Measurements from ENCODE around the gene TBC1D22A. TPM values are rescaled to one million over a fixed set of nuclear protein-coding genes. Genes with fewer than 3 reads are reported as not detected.

Gene TBC1D22A
- total RNA-seq, 6 experiments from 2014 or later: 20.4 to 24.1 (median 22.2) TPM

GRCh38 chr22:46776876-46777608, 14.6 kb downstream of the TBC1D22A start:
- TF ChIP-seq, protein P1, sequence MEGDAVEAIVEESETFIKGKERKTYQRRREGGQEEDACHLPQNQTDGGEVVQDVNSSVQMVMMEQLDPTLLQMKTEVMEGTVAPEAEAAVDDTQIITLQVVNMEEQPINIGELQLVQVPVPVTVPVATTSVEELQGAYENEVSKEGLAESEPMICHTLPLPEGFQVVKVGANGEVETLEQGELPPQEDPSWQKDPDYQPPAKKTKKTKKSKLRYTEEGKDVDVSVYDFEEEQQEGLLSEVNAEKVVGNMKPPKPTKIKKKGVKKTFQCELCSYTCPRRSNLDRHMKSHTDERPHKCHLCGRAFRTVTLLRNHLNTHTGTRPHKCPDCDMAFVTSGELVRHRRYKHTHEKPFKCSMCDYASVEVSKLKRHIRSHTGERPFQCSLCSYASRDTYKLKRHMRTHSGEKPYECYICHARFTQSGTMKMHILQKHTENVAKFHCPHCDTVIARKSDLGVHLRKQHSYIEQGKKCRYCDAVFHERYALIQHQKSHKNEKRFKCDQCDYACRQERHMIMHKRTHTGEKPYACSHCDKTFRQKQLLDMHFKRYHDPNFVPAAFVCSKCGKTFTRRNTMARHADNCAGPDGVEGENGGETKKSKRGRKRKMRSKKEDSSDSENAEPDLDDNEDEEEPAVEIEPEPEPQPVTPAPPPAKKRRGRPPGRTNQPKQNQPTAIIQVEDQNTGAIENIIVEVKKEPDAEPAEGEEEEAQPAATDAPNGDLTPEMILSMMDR (IDR thresholded peaks at IDR 0.05): no peak
- Mint-ChIP-seq H3K9me3 (no peaks in the 10 kb centered on the region), H3K4me1 (ENCODE audit: low read depth) (peaks cover 21% of the 10 kb centered on the region), H3K27ac (0 out of 2 replicates have a peak overlapping the region, but pooled peaks have one; percentile 0), H3K36me3 (ENCODE audit: low read depth) (no peaks in the 10 kb centered on the region), H3K27me3 (ENCODE audit: insufficient read depth) (peaks cover 2% of the 10 kb centered on the region; the same call in 1 of the 2 replicates), H3K4me3 (no peak overlapping the region)
- no peak for DNase-seq

- H3K27me3 Mint-ChIP-seq (ENCODE audit: insufficient read depth): peaks cover 2% of the 10 kb centered on the region; the same call in 1 of the 2 replicates
These were observed 15.1 kb downstream of the TBC1D22A start for GRCh38 chr22:46777609-46777970.

DNA sequence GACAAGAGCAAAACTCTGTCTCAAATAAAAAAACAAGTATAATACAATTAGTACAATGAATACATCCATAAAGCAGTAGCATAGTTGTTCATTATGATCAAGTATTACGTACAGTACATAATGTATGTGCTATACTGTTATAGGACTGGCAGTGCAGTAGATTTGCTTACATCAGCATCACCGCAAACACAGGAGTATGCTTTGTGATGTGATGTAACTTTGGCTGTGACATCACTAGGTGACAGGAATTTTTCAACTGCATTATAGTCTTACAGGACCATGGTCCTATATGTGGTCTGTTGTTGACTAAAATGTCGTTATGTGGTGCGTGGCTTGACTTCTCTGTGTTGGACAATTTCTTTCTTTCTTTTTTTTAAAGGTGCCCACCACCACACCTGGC, 16.6 kb downstream of the TBC1D22A start:
- TF ChIP-seq, protein P1 (IDR thresholded peaks at IDR 0.05): no peak
- Mint-ChIP-seq H3K9me3 (no peaks in the 10 kb centered on the region), H3K27me3 (ENCODE audit: insufficient read depth) (peaks cover 2% of the 10 kb centered on the region; the same call in 1 of the 2 replicates), H3K36me3 (ENCODE audit: low read depth) (no peaks in the 10 kb centered on the region), H3K27ac (no peak overlapping the region), H3K4me3 (no peak overlapping the region), H3K4me1 (ENCODE audit: low read depth) (peaks cover 16% of the 10 kb centered on the region)
- DNase-seq: no peak

More at GRCh38 chr22:46777609-46777970, 15.1 kb downstream of the TBC1D22A start:
- DNase-seq: no peak
- Mint-ChIP-seq H3K4me1 (ENCODE audit: low read depth) (peaks cover 21% of the 10 kb centered on the region), H3K27ac (no peak overlapping the region), H3K4me3 (no peak overlapping the region), H3K36me3 (ENCODE audit: low read depth) (no peaks in the 10 kb centered on the region), H3K9me3 (no peaks in the 10 kb centered on the region)
- TF ChIP-seq, protein P1 (IDR thresholded peaks at IDR 0.05): no peak

- TF ChIP-seq, protein P1 (IDR thresholded peaks at IDR 0.05): no peak
- Mint-ChIP-seq H3K9me3 (no peaks in the 10 kb centered on the region), H3K27me3 (ENCODE audit: insufficient read depth) (peaks cover 2% of the 10 kb centered on the region; the same call in 1 of the 2 replicates), H3K27ac (no peak overlapping the region), H3K4me1 (ENCODE audit: low read depth) (peaks cover 10% of the 10 kb centered on the region; the same call in 1 of the 2 replicates), H3K4me3 (no peak overlapping the region), H3K36me3 (ENCODE audit: low read depth) (no peaks in the 10 kb centered on the region)
- no peak for DNase-seq
These were observed 17.2 kb downstream of the TBC1D22A start for GRCh38 chr22:46779651-46780050.

DNA sequence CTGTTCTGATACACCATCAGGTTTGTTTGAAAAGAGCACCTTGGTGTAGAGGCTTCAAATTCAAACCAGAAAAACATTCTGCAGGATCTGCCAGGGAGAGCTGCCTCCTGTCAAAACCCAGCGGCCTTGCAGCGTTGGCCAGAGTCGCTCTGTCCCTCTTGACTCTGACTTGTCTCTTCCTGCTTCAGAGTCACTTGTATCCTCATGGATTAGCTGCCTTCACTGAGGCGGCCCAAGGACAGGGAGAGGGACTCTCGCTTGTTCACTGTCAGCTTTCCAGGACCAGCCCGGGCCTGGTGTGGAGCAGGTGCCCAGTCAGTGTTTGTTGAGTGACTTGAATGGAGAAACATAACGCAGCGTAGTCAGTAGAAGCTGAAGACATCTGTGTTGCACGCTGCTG, 18.0 kb downstream of the TBC1D22A start:
- no peak for DNase-seq
- H3K4me1 Mint-ChIP-seq (ENCODE audit: low read depth): peaks cover 2% of the 10 kb centered on the region; the same call in 1 of the 2 replicates
- H3K27ac Mint-ChIP-seq: no peak overlapping the region
- H3K36me3 Mint-ChIP-seq (ENCODE audit: low read depth): peaks cover under 1% of the 10 kb centered on the region; the same call in 1 of the 2 replicates
- no peaks in the 10 kb centered on the region for H3K9me3 Mint-ChIP-seq
- peaks cover 2% of the 10 kb centered on the region; the same call in 1 of the 2 replicates for H3K27me3 Mint-ChIP-seq (ENCODE audit: insufficient read depth)
- no peak overlapping the region for H3K4me3 Mint-ChIP-seq
- TF ChIP-seq, protein P1 (IDR thresholded peaks at IDR 0.05): no peak

Measured in HFFc6 (cell line).